ENCODE results near the gene TLE5.

Gene TLE5

DNA sequence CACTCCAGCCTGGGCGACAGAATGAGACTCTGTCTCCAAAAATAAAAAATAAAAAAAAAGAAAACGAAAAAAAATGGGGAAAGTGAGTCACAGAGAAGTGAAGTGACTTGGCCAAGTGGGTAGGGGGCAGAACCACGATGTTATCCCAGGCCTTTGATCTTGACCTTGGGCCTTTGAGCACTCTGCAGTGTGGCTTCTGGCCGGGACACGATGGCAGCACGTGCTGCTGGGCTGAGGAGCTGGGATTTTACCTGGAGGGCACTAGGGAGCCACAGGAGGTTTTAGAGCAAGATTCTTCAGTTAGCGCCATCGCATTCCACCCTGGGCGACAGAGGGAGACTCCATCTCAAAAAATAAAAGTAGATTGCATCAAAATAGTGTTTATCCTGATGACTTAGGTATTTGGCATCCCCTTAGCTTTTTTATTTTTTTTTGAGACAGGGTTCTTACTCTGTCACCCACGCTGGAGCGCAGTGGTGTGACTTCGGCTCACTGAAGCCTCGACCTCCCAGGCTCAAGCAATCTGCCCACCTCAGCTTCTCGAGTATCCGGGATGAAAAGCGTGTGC, 4.3 kb upstream of the TLE5 start:
- ChIA-PET CTCF (interaction anchor here (0.7 kb wide), 1 partner anchor 70 kb away, joined by 3 read pairs; no protein-coding TSS in a partner anchor), POLR2A (ENCODE audit: low non-redundant PET) (no interaction called here)
- H3K27ac ChIP-seq = no peak overlapping the region; the same call in 1 of the 2 replicates
- TF ChIP-seq, protein P1, sequence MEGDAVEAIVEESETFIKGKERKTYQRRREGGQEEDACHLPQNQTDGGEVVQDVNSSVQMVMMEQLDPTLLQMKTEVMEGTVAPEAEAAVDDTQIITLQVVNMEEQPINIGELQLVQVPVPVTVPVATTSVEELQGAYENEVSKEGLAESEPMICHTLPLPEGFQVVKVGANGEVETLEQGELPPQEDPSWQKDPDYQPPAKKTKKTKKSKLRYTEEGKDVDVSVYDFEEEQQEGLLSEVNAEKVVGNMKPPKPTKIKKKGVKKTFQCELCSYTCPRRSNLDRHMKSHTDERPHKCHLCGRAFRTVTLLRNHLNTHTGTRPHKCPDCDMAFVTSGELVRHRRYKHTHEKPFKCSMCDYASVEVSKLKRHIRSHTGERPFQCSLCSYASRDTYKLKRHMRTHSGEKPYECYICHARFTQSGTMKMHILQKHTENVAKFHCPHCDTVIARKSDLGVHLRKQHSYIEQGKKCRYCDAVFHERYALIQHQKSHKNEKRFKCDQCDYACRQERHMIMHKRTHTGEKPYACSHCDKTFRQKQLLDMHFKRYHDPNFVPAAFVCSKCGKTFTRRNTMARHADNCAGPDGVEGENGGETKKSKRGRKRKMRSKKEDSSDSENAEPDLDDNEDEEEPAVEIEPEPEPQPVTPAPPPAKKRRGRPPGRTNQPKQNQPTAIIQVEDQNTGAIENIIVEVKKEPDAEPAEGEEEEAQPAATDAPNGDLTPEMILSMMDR (conservative IDR thresholded peaks at IDR 0.05; ENCODE audit: low read depth) = no peak
- no peak for DNase-seq (ENCODE audit: low spot score)

DNA sequence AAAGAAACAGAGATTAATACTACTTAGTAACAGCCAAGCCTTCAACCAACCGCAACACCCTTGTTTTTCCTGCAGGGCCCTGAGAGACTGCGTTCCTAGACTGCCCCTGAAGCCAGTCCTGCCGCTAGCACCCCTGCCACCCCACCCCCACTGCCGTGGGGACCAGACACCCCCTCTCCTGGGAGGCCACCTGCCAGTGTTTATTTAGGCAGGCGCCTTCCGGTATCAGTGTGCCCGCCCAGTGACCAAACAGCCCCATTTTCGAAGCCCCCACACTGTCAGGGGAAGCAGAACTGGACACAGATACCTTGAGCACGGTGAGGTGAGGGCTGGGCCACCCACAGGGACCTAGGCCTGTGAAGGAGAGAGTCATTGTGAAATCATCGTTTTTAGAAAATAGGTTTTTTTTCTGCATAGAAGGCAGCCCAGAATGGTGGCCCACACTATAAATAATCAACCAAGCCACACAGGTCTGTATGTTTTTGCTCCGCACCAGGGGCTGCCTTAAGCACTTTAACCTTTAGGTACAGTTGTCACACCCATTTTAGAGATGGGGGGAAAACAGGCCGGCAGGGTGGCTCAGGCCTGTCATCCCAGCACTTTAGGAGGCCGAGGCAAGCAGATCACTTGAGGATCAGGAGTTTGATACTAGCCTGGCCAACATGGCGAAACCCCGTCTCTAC, 3.5 kb upstream of the TLE5 start:
- POLR2A ChIA-PET (ENCODE audit: low non-redundant PET) = no interaction called here
- DNase-seq (ENCODE audit: low spot score) = no peak
- TF ChIP-seq, protein P1 (conservative IDR thresholded peaks at IDR 0.05; ENCODE audit: low read depth) = no peak
- peak overlapping the region; percentile 34 for H3K27ac ChIP-seq
- CTCF ChIA-PET = no interaction called here

DNA sequence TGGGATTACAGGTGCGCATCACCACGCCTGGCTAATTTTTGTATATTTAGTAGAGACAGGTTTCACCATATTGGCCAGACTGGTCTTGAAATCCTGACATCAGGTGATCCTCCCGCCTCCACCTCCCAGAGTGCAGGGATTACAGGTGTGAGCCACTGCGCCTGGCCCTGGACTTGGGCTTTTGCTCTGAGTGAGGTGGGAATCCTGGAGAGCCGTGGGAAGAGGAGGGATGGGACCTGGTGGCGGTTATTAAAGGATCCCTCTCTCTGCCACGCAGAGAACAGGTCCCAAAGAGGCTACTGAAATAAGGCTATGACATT, 1.7 kb upstream of the TLE5 start:
- POLR2A ChIA-PET (ENCODE audit: low non-redundant PET) = no interaction called here
- H3K27ac ChIP-seq = peak overlapping the region; percentile 100
- TF ChIP-seq, protein P1 (conservative IDR thresholded peaks at IDR 0.05; ENCODE audit: low read depth) = no peak
- CTCF ChIA-PET = no interaction called here
- no peak for DNase-seq (ENCODE audit: low spot score)

DNA sequence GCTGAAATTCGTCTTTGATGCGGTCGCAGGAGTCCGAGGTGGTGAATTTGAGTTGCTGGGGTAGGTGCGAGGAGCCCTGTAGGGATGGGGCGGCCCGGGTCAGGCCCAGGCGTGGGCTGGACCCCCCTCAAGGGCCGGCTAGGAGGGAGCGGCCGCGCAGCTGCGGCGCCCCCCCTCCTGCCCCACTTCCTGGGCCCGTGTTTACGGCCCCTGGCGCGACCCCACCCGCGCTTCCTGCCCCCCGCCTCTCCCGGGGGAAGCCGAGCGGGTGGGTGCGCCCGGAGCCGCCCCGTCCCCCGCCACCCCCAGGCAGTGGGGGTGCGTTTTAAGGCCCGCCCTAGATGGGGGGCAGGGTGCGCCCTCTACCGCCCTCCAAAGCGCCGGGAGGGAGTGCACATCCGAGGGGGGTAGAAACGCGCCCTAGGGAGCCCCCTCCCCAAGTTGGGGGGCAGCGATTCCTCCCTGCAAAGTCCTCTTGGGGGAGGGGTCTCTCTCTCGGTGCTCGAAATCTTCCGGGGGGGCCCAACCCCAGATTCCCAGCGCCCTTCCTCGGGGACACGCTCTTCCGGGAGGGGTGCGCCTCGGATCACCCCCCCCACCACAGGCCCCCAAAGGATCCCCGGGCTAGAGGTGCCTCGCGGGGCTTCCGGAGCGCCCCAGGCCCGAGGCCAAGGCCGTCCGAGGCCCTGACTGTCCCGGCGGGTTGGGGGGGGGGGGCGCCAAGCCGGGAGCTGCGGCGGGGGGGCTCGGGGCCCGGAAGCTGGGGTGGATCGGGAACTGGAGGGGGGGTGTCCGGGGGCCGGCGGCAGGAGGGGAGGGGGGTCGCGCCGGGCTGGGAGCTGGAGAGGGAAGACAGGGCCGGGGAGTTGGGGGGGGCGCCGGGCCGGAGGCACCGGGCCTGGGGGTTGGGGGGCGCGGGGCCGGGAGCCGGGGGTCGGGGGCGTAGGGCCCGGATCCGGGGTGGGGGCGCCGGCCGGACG, 823 bp downstream of the TLE5 start:
- peak; percentile 35 for DNase-seq (ENCODE audit: low spot score)
- TF ChIP-seq, protein P1 (conservative IDR thresholded peaks at IDR 0.05; ENCODE audit: low read depth) = peak; percentile 31
- peak overlapping the region; percentile 100 for H3K27ac ChIP-seq
- POLR2A ChIA-PET (ENCODE audit: low non-redundant PET) = interaction anchor here (0.6 kb wide), 3 partner anchors 12 to 336 kb away, joined by 3 read pairs; no protein-coding TSS in a partner anchor
- CTCF ChIA-PET = interaction anchor here (0.6 kb wide), 1 partner anchor 150 kb away, joined by 5 read pairs; no protein-coding TSS in a partner anchor

DNA sequence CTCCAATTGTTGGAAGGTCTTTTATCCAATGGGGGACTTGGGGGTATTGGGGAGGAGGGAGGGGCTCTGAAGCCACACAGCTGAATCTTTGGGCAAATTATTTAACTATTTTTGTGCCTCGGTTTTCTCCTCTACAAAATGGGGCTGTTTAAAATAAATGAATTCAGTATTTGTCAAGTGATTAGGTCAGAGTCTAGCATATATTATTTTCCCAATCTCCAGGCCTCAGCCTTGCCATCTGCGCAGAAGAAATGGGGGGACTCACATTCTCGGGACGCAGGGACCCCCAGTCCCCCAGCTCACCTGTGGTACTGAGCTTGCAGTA, 1.5 kb downstream of the TLE5 start:
- ChIA-PET CTCF (interaction anchor here (0.6 to 0.7 kb wide), 2 partner anchors 68 to 150 kb away, joined by 3 to 5 read pairs; no protein-coding TSS in a partner anchor), POLR2A (ENCODE audit: low non-redundant PET) (interaction anchor here (0.6 kb wide), 1 partner anchor 25 kb away, joined by 3 read pairs; no protein-coding TSS in a partner anchor)
- TF ChIP-seq, protein P1 (conservative IDR thresholded peaks at IDR 0.05; ENCODE audit: low read depth) = no peak
- DNase-seq (ENCODE audit: low spot score) = no peak
- H3K27ac ChIP-seq = peak overlapping the region; percentile 100

DNA sequence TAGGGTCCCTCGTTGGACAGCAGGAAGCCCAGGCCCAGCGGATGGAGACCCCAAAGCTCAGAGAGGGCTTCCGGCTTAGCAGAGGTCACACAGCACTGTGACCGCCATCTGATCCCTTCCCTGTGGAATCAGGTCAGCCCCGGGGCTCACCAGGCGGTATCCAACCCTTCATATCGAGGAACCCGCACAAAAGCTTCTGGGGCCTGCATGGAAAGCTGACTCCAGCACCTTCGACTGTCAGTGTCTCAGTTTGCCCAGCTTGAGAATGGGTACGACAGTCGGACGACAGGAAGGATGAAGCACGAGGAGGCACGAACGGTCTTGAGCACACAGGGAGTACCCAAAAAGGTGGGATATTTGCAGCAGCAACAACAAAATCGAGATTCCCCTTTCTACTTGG, 2.6 kb downstream of the TLE5 start:
- ChIA-PET CTCF (no interaction called here), POLR2A (ENCODE audit: low non-redundant PET) (no interaction called here)
- no peak for DNase-seq (ENCODE audit: low spot score)
- H3K27ac ChIP-seq = peak overlapping the region; percentile 100
- TF ChIP-seq, protein P1 (conservative IDR thresholded peaks at IDR 0.05; ENCODE audit: low read depth) = no peak
